ENCODE results near the gene NDUFA11.

The NDUFA11 gene

DNA sequence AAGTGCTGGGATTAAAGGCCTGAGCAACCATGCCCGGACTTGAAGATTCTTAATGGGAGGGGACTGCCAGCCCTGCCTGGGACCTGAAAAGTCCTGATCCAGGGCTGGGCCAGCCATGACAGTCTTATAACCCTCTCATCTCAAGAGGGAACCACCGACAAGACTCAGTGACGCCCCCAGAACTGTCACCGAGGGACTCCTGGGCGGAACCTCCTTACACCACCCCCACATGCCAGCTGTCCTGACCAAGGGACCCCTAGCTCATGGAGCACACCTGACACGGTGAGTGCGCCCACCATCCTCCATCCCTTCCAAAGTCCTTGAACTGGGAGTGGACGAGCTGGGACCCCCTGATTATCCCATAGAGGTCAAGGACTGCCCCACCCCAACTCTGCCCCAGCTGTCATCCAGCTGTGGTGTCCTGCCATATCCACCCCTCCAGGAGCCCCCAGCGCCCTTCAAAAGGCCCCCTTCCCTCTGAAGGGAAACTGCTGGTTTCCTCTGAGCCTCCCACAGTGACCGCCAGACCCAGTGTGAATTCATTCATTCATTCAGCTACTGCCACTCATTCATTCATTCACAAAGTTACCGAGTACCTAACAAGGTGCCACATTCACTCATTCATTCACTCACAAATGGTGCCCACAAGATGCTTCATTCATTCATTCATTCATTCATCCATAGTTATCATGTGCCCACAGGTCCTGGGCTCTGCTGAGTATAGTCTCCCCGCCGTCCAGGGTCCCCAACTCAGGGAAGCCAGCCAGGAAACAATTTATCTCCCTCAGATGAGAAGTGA lies 3.7 kb downstream of the NDUFA11 start:
- no peak overlapping the region for H3K27ac ChIP-seq (ENCODE audit: low read depth, low read length)
- no peak overlapping the region for H3K4me3 ChIP-seq (ENCODE audit: low read length)
- H3K36me3 ChIP-seq (ENCODE audit: control insufficient read depth, insufficient read depth, low read length): peaks cover 11% of the 10 kb centered on the region
- no peaks in the 10 kb centered on the region for H3K27me3 ChIP-seq (ENCODE audit: control insufficient read depth, insufficient read depth, low read length)
- peaks cover 3% of the 10 kb centered on the region for H3K4me1 ChIP-seq (ENCODE audit: control insufficient read depth, insufficient read depth, low read length)
- no peak overlapping the region for H3K9ac ChIP-seq (ENCODE audit: low read length)

- H3K4me1 ChIP-seq (ENCODE audit: control insufficient read depth, insufficient read depth, low read length): peaks cover 1% of the 10 kb centered on the region
- H3K4me3 ChIP-seq (ENCODE audit: low read length): no peak overlapping the region
- peaks cover 13% of the 10 kb centered on the region for H3K36me3 ChIP-seq (ENCODE audit: control insufficient read depth, insufficient read depth, low read length)
- no peak overlapping the region for H3K27ac ChIP-seq (ENCODE audit: low read depth, low read length)
- H3K27me3 ChIP-seq (ENCODE audit: control insufficient read depth, insufficient read depth, low read length): no peaks in the 10 kb centered on the region
- H3K9ac ChIP-seq (ENCODE audit: low read length): no peak overlapping the region
These were observed 6.2 kb downstream of the NDUFA11 start for GRCh38 chr19:5897189-5897969.

GRCh38 chr19:5896365-5897076 lies 7.1 kb downstream of the NDUFA11 start:
- no peaks in the 10 kb centered on the region for H3K27me3 ChIP-seq (ENCODE audit: control insufficient read depth, insufficient read depth, low read length)
- H3K4me1 ChIP-seq (ENCODE audit: control insufficient read depth, insufficient read depth, low read length): peaks cover 7% of the 10 kb centered on the region
- H3K4me3 ChIP-seq (ENCODE audit: low read length): no peak overlapping the region
- no peak overlapping the region for H3K9ac ChIP-seq (ENCODE audit: low read length)
- H3K27ac ChIP-seq (ENCODE audit: low read depth, low read length): no peak overlapping the region
- peaks cover 13% of the 10 kb centered on the region for H3K36me3 ChIP-seq (ENCODE audit: control insufficient read depth, insufficient read depth, low read length)

- Histone ChIP-seq H3K4me1 (ENCODE audit: control insufficient read depth, insufficient read depth, low read length) (peaks cover 7% of the 10 kb centered on the region), H3K27me3 (ENCODE audit: control insufficient read depth, insufficient read depth, low read length) (no peaks in the 10 kb centered on the region), H3K36me3 (ENCODE audit: control insufficient read depth, insufficient read depth, low read length) (peaks cover 13% of the 10 kb centered on the region), H3K9ac (ENCODE audit: low read length) (no peak overlapping the region), H3K4me3 (ENCODE audit: low read length) (no peak overlapping the region), H3K27ac (ENCODE audit: low read depth, low read length) (no peak overlapping the region)
These were observed 7.7 kb downstream of the NDUFA11 start for GRCh38 chr19:5895890-5896289.

GRCh38 chr19:5895409-5895808 lies 8.2 kb downstream of the NDUFA11 start:
- Histone ChIP-seq H3K4me1 (ENCODE audit: control insufficient read depth, insufficient read depth, low read length) (peaks cover 7% of the 10 kb centered on the region), H3K9ac (ENCODE audit: low read length) (no peak overlapping the region), H3K27me3 (ENCODE audit: control insufficient read depth, insufficient read depth, low read length) (no peaks in the 10 kb centered on the region), H3K36me3 (ENCODE audit: control insufficient read depth, insufficient read depth, low read length) (peaks cover 13% of the 10 kb centered on the region), H3K27ac (ENCODE audit: low read depth, low read length) (no peak overlapping the region), H3K4me3 (ENCODE audit: low read length) (no peak overlapping the region)

- H3K27ac ChIP-seq (ENCODE audit: low read depth, low read length): no peak overlapping the region
- H3K4me3 ChIP-seq (ENCODE audit: low read length): no peak overlapping the region
- peaks cover 13% of the 10 kb centered on the region for H3K36me3 ChIP-seq (ENCODE audit: control insufficient read depth, insufficient read depth, low read length)
- peaks cover 9% of the 10 kb centered on the region for H3K4me1 ChIP-seq (ENCODE audit: control insufficient read depth, insufficient read depth, low read length)
- no peak overlapping the region for H3K9ac ChIP-seq (ENCODE audit: low read length)
- H3K27me3 ChIP-seq (ENCODE audit: control insufficient read depth, insufficient read depth, low read length): no peaks in the 10 kb centered on the region
These were observed 8.8 kb downstream of the NDUFA11 start for GRCh38 chr19:5894704-5895349.

- Histone ChIP-seq H3K9ac (ENCODE audit: low read length) (no peak overlapping the region), H3K36me3 (ENCODE audit: control insufficient read depth, insufficient read depth, low read length) (peaks cover 13% of the 10 kb centered on the region), H3K4me1 (ENCODE audit: control insufficient read depth, insufficient read depth, low read length) (peaks cover 15% of the 10 kb centered on the region), H3K27me3 (ENCODE audit: control insufficient read depth, insufficient read depth, low read length) (peaks cover 3% of the 10 kb centered on the region), H3K27ac (ENCODE audit: low read depth, low read length) (no peak overlapping the region), H3K4me3 (ENCODE audit: low read length) (no peak overlapping the region)
These were observed 9.5 kb downstream of the NDUFA11 start for GRCh38 chr19:5893907-5894703.

DNA sequence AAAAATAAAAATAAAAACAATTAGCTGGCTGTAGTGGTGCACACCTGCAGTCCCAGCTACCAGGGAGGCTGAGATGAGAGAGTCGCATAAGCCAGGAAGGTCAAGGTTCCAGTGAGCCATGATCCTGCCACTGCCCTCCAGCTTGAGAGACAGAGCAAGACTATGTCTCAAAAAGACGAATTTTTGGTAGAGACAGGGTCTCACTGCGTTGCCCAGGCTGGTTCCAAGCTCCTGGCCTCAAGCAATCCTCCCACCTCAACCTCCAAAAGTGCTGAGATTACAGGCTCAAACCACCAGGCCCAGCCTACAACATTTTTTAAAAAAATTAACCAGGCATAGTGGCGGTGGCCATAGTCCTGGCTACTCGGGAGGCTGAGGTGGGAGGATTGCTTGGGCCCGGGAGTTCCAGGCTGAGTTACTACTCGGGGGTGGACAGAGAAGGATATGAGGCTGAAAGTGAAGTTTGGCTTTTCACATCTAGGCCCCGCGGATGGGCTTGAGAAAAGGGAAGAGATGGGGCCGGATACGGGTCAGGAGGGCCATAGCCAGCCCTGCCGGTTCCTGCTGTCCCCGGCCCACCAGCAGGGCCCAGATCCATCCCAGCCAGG lies 10.2 kb downstream of the NDUFA11 start:
- Histone ChIP-seq H3K4me3 (ENCODE audit: low read length) (no peak overlapping the region), H3K4me1 (ENCODE audit: control insufficient read depth, insufficient read depth, low read length) (peaks cover 15% of the 10 kb centered on the region), H3K36me3 (ENCODE audit: control insufficient read depth, insufficient read depth, low read length) (peaks cover 13% of the 10 kb centered on the region), H3K9ac (ENCODE audit: low read length) (no peak overlapping the region), H3K27ac (ENCODE audit: low read depth, low read length) (no peak overlapping the region), H3K27me3 (ENCODE audit: control insufficient read depth, insufficient read depth, low read length) (peaks cover 3% of the 10 kb centered on the region)

DNA sequence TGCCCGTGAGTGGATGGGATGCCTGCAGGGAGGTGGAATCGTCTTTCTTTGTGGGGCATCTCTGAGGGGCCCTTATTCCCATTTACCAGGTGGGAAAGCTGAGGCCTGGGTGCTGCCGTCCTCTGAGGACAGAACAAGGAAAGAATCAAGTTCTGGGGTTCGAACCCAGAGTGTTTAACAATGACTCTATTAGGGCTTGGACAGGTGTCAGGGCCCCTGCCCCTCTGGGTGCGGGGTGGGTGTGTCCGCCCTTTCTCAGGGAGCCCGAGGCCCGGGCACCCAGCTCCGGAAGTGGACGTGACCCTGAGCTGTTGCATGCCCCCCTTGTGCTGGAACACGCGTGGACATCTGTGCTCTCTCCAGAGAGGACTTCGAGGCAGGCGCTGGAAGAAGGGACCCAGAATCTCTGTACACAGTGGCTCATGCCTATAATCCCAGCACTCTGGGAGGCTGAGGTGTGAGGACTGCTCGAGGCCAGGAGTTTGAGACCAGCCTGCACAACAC lies 10.8 kb downstream of the NDUFA11 start:
- peaks cover 3% of the 10 kb centered on the region for H3K27me3 ChIP-seq (ENCODE audit: control insufficient read depth, insufficient read depth, low read length)
- H3K4me1 ChIP-seq (ENCODE audit: control insufficient read depth, insufficient read depth, low read length): peaks cover 15% of the 10 kb centered on the region
- H3K9ac ChIP-seq (ENCODE audit: low read length): no peak overlapping the region

DNA sequence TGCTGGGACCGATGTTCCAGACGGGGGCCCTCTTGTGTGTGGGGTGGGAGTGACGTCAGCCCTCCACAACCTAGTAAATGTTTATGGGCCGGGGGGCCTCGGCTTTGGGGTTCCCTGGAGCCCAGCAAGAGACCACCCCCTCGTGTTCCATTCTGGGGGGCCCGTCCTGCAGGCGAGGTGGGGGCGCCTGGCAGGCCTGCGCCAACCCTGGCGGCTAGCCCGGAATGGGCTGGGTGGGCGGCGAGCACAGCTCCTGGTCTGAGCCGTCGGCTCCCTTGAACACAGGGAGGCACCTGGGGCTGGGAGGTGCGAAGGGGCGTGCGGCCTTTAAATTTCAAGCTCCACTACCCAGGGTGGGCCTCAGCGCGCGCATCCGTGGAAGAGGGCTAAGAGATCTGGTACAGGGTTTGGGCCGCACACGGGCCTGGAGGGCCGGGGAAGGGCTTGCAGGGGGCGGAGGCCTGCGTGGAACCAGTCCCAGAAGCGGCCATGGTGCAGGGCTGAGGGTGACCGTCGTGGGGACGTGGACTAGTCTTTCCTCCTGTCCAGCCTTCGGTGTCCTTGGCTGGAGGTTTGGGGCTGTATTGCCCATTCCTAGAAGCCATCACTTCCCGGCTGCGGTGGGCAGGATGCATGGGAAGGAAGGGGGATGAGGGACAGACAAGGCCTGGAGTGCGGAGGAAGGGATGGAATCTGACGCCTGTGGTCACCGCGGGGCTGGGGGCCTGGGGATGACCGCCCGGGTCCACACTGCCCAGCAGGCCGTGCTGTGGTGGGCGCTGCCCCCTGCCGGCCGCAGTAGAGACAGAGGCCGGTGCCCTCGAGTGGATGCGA lies 11.4 kb downstream of the NDUFA11 start:
- H3K27ac ChIP-seq (ENCODE audit: low read depth, low read length): no peak overlapping the region
- H3K9ac ChIP-seq (ENCODE audit: low read length): no peak overlapping the region
- H3K36me3 ChIP-seq (ENCODE audit: control insufficient read depth, insufficient read depth, low read length): peaks cover 13% of the 10 kb centered on the region
- peaks cover 3% of the 10 kb centered on the region for H3K27me3 ChIP-seq (ENCODE audit: control insufficient read depth, insufficient read depth, low read length)
- H3K4me1 ChIP-seq (ENCODE audit: control insufficient read depth, insufficient read depth, low read length): peaks cover 15% of the 10 kb centered on the region
- H3K4me3 ChIP-seq (ENCODE audit: low read length): no peak overlapping the region

More for the DNA sequence above, 10.8 kb downstream of the NDUFA11 start:
- Histone ChIP-seq H3K4me3 (ENCODE audit: low read length) (no peak overlapping the region), H3K36me3 (ENCODE audit: control insufficient read depth, insufficient read depth, low read length) (peaks cover 13% of the 10 kb centered on the region), H3K27ac (ENCODE audit: low read depth, low read length) (no peak overlapping the region)

All from rectal smooth muscle tissue (tissue), 1 donor.